Gastrocnemius medialis (tissue), 4 donors: ENCODE data around the gene CACNA1H. TPM values are rescaled to one million over a fixed set of nuclear protein-coding genes. Genes with fewer than 3 reads are reported as not detected.

ENCODE experiments used
- ATAC-seq, 2 donors: fragments of 150-250 bp; one replicate each; pipeline ENCODE4 v1.9.1; 2016
- DNase-seq, 2 donors: peaks; one replicate each; pipeline ENCODE4 v3.0.0-alpha.2; 2019
- H3K27ac ChIP-seq, 4 donors: fragments of 200-600 bp; sonication (generic); 1 replicate in 1 of 4; 2 replicates in 3 of 4; pipeline ENCODE4 v1.5.1; 2016 to 2018; ENCODE audit warnings: mild to moderate bottlenecking in 2 of 4, moderate library complexity in 1 of 4
- H3K27me3 ChIP-seq, 3 donors: fragments of 200-600 bp; sonication (generic) in 2 of 3; 1 replicate in 1 of 3; 2 replicates in 2 of 3; pipeline versions ENCODE4 v1.5.1 to v1.6.0; 2016 to 2019; ENCODE audit warnings: mild to moderate bottlenecking in 1 of 3, moderate library complexity in 1 of 3
- H3K36me3 ChIP-seq, 2 donors: fragments of 200-600 bp; sonication (generic) in 1 of 2; one replicate each; pipeline ENCODE4 v1.5.1; 2017 to 2018
- H3K4me1 ChIP-seq, 2 donors: fragments of 200-600 bp; sonication (generic) in 1 of 2; one replicate each; pipeline ENCODE4 v1.5.1; 2016 to 2017; ENCODE audit warnings: mild to moderate bottlenecking in 2 of 2
- H3K4me3 ChIP-seq, 4 donors: fragments of 200-600 bp; sonication (generic) in 3 of 4; 1 replicate in 1 of 4; 2 replicates in 3 of 4; pipeline ENCODE4 v1.5.1; 2016 to 2019; ENCODE audit warnings: mild to moderate bottlenecking in 2 of 4
- H3K9me3 ChIP-seq, 3 donors: fragments of 200-600 bp; sonication (generic) in 2 of 3; 1 replicate in 1 of 3; 2 replicates in 2 of 3; pipeline ENCODE4 v1.5.1; 2016 to 2019
- POLR2A ChIP-seq, 2 donors: fragments of 450-650 bp; IDR thresholded peaks; one replicate each; pipeline ENCODE4 v1.6.1; 2017; ENCODE audit warnings: antibody characterized with exemption in 2 of 2, mild to moderate bottlenecking in 2 of 2, moderate library complexity in 2 of 2
- in situ Hi-C, 4 donors: fragments of 200-750 bp; cut with MboI; loops; one replicate each; pipeline versions ENCODE4 v1.15.0 to v1.8.0; 2017; ENCODE audit warnings: low sequenced_read_pairs in 4 of 4
- intact Hi-C: fragments of 100-400 bp; cut with DNase I; formaldehyde crosslinking; loops from one replicate; pipeline ENCODE4 v1.15.1; 2023; ENCODE audit warnings: low total_unique reads
- total RNA-seq, 4 donors: library from RNA; depleted of rRNA; stranded (reverse); fragments of >200 nt; gene quantifications; one replicate each; pipeline versions ENCODE4 v1.1.0 to v1.2.3, GENCODE V29; 2016
- TF ChIP-seq, protein P1 (sequence below), 5 experiments: fragments of 450-650 bp in 3 of 5; fragments of 200-600 bp in 2 of 5; sonication (generic) in 2 of 5; IDR thresholded peaks in 4 of 5; conservative IDR thresholded peaks in 1 of 5; 1 replicate in 4 of 5; 2 replicates in 1 of 5; pipeline ENCODE4 v1.5.1; 2016 to 2019; ENCODE audit warnings: antibody characterized with exemption in 5 of 5, mild to moderate bottlenecking in 3 of 5, moderate library complexity in 3 of 5

CACNA1H gene
- total RNA-seq, 4 donors from 2014 or later, result 3.7 to 12.8 (median 4.5) TPM

DNA sequence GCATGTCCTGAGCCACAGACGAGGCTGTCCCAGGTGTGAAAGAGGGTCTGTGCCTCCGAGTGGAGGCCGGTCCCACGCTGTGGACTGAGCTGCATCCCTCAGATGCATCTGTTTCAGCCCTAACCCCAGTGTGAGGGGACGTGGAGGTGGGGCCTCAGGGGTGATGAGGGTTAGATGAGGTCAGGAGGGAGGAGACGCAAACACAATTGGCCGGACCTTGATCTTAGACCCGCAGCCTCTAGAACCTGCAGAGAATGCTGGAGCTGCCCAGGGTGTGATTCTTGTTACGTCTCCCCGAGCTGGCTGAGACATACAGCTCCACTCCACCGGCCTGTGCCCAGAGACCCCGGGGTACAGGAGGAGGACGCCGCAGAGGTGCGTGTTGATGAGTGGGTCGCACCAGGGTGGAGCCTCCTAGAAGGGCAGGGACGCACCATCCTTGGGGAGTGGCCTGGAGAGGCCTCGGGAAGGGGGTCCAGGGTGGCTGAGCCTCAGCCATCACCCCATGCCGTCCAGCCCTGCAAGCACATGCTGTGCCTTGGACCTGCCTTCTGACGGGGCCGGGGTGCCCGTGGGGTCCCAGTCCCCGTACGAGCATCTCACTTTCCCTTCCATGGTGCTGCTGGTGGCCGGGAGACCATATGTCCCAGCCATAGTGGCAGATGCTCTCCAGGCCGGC is 40.3 kb upstream of the CACNA1H start:
- TF ChIP-seq POLR2A (IDR thresholded peaks at IDR 0.05), result no peak
- TF ChIP-seq, protein P1, sequence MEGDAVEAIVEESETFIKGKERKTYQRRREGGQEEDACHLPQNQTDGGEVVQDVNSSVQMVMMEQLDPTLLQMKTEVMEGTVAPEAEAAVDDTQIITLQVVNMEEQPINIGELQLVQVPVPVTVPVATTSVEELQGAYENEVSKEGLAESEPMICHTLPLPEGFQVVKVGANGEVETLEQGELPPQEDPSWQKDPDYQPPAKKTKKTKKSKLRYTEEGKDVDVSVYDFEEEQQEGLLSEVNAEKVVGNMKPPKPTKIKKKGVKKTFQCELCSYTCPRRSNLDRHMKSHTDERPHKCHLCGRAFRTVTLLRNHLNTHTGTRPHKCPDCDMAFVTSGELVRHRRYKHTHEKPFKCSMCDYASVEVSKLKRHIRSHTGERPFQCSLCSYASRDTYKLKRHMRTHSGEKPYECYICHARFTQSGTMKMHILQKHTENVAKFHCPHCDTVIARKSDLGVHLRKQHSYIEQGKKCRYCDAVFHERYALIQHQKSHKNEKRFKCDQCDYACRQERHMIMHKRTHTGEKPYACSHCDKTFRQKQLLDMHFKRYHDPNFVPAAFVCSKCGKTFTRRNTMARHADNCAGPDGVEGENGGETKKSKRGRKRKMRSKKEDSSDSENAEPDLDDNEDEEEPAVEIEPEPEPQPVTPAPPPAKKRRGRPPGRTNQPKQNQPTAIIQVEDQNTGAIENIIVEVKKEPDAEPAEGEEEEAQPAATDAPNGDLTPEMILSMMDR (IDR thresholded peaks at IDR 0.05 in 4 of 5, conservative IDR thresholded peaks at IDR 0.05 in 1 of 5), result no peak
- intact Hi-C loops (no loop called here), in situ Hi-C loops (no loop called here)
- no peak overlapping the region for H3K4me3 ChIP-seq
- H3K4me1 ChIP-seq, result no peaks in the 10 kb centered on the region
- H3K36me3 ChIP-seq, result no peaks in the 10 kb centered on the region
- no peak for DNase-seq
- peaks cover 25 to 53% (median 35%) of the 10 kb centered on the region in 3 donors for H3K27me3 ChIP-seq
- H3K27ac ChIP-seq, result no peak overlapping the region
- H3K9me3 ChIP-seq, result no peaks in the 10 kb centered on the region
- no peak for ATAC-seq

- no peak for ATAC-seq
- Histone ChIP-seq H3K4me3 (no peak overlapping the region), H3K27me3 (peaks cover 20 to 47% (median 30%) of the 10 kb centered on the region in 3 donors), H3K36me3 (no peaks in the 10 kb centered on the region), H3K27ac (no peak overlapping the region), H3K4me1 (no peaks in the 10 kb centered on the region), H3K9me3 (no peaks in the 10 kb centered on the region)
- no peak for TF ChIP-seq POLR2A (IDR thresholded peaks at IDR 0.05)
- TF ChIP-seq, protein P1 (IDR thresholded peaks at IDR 0.05 in 4 of 5, conservative IDR thresholded peaks at IDR 0.05 in 1 of 5), result no peak
- intact Hi-C loops (no loop called here), in situ Hi-C loops (no loop called here)
- DNase-seq, result no peak
Observed at GRCh38 chr16:1113489-1113888, 39.4 kb upstream of the CACNA1H start.

- intact Hi-C loops (no loop called here), in situ Hi-C loops (no loop called here)
- no peak for DNase-seq
- no peaks in the 10 kb centered on the region for H3K9me3 ChIP-seq
- no peak for ATAC-seq
- TF ChIP-seq, protein P1 (IDR thresholded peaks at IDR 0.05 in 4 of 5, conservative IDR thresholded peaks at IDR 0.05 in 1 of 5), result no peak
- no peak for TF ChIP-seq POLR2A (IDR thresholded peaks at IDR 0.05)
- no peak overlapping the region for H3K4me3 ChIP-seq
- no peak overlapping the region for H3K27ac ChIP-seq
- H3K4me1 ChIP-seq, result no peaks in the 10 kb centered on the region
- H3K27me3 ChIP-seq, result peaks cover 18 to 42% (median 26%) of the 10 kb centered on the region in 3 donors
- H3K36me3 ChIP-seq, result no peaks in the 10 kb centered on the region
Observed at GRCh38 chr16:1113889-1114526, 38.9 kb upstream of the CACNA1H start.

GRCh38 chr16:1116693-1117077 is 36.2 kb upstream of the CACNA1H start:
- H3K27ac ChIP-seq, result no peak overlapping the region
- DNase-seq (no peak), ATAC-seq (no peak)
- no peak overlapping the region for H3K4me3 ChIP-seq
- in situ Hi-C loops, result no loop called here
- no peaks in the 10 kb centered on the region for H3K36me3 ChIP-seq
- no peaks in the 10 kb centered on the region for H3K4me1 ChIP-seq
- TF ChIP-seq, protein P1 (IDR thresholded peaks at IDR 0.05 in 4 of 5, conservative IDR thresholded peaks at IDR 0.05 in 1 of 5), result no peak
- TF ChIP-seq POLR2A (IDR thresholded peaks at IDR 0.05), result no peak
- intact Hi-C loops, result no loop called here
- peaks cover 15 to 33% (median 29%) of the 10 kb centered on the region in 3 donors for H3K27me3 ChIP-seq
- H3K9me3 ChIP-seq, result no peaks in the 10 kb centered on the region
